Vagina (tissue), 2 donors: ENCODE results near the gene NAB1. TPM values are rescaled to one million over a fixed set of nuclear protein-coding genes. Genes with fewer than 3 reads are reported as not detected.

ENCODE experiments used
- DNase-seq, 2 donors: peaks; one replicate each; pipeline ENCODE4 v3.0.0-alpha.2; 2017; ENCODE audit errors: extremely low spot score in 2 of 2
- H3K27ac ChIP-seq: fragments of 200-600 bp; sonication (generic); one replicate; pipeline ENCODE4 v1.5.1; 2019
- H3K27me3 ChIP-seq: fragments of 200-600 bp; sonication (generic); one replicate; pipeline ENCODE4 v1.5.1; 2019
- H3K36me3 ChIP-seq, 2 donors: fragments of 200-600 bp; sonication (generic); one replicate each; pipeline ENCODE4 v1.5.1; 2017 to 2019
- H3K4me1 ChIP-seq: fragments of 200-600 bp; sonication (generic); one replicate; pipeline ENCODE4 v1.5.1; 2019
- H3K4me3 ChIP-seq, 2 donors: fragments of 200-600 bp; sonication (generic); 1 replicate in 1 of 2; 2 replicates in 1 of 2; pipeline ENCODE4 v1.5.1; 2016 to 2019
- H3K9me3 ChIP-seq: fragments of 200-600 bp; sonication (generic); one replicate; pipeline ENCODE4 v1.5.1; 2019
- POLR2A ChIP-seq, 2 donors: fragments of 450-650 bp; IDR thresholded peaks; one replicate each; pipeline ENCODE4 v1.6.1; 2017; ENCODE audit warnings: antibody characterized with exemption in 2 of 2, mild to moderate bottlenecking in 2 of 2, moderate library complexity in 2 of 2
- POLR2AphosphoS5 ChIP-seq, 2 donors: sonication (generic); formaldehyde crosslinking; IDR thresholded peaks; one replicate each; pipeline ENCODE4 v1.9.0; 2017; ENCODE audit warnings: antibody characterized with exemption in 2 of 2, mild to moderate bottlenecking in 2 of 2, low read depth in 1 of 2; ENCODE audit not compliant: insufficient read depth in 1 of 2
- intact Hi-C: fragments of 100-400 bp; cut with DNase I; formaldehyde crosslinking; loops from one replicate; pipeline ENCODE4 v1.15.1; 2023
- total RNA-seq: library from RNA; depleted of rRNA; stranded (reverse); fragments of >200 nt; gene quantifications from one replicate; pipeline ENCODE4 v1.2.3, GENCODE V29; 2016
- TF ChIP-seq, protein P1 (sequence below), 3 experiments: fragments of 450-650 bp in 2 of 3; fragments of 200-600 bp in 1 of 3; sonication (generic) in 1 of 3; IDR thresholded peaks; one replicate each; pipeline ENCODE4 v1.5.1; 2017 to 2019; ENCODE audit warnings: antibody characterized with exemption in 3 of 3, mild to moderate bottlenecking in 2 of 3, moderate library complexity in 2 of 3

NAB1 gene
- total RNA-seq, 1 donor from 2014 or later, result 78.6 TPM

DNA sequence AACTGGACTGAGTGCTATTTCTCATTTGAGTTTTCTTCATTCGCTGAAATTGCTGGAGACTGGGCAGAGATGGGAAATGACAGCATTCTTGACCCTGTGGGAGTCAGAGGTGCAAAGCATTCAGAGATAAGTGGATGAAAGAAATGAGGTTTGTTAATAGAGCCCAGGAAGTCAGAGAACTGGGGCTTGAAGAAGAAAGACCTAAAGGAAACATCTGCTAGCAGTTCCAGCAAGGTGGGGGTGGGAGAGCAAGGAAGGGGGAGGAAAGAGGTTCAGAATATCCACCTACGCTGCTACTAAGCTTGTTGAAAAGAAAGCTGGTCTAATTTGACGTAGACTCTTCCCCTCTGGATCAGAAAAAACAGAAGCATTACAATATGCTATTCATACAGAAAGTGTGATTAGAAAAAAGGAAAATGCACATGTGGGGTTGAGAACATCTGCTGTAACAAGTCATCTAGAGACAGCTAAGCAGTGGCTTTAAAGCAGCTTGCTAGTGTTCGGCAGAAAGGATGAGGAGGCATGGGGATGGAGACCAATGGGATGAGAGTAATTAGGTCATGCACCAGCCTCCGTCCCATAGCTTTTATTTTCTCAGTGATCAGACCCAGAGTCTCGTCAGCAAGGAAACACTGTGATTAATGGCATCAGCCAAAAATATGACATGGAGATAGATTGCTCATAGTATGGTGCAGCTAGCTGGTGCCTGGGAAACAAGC is 29.7 kb downstream of the NAB1 start:
- intact Hi-C loops, result no loop called here
- Histone ChIP-seq H3K9me3 (no peaks in the 10 kb centered on the region), H3K27me3 (no peaks in the 10 kb centered on the region), H3K27ac (no peak overlapping the region), H3K4me3 (no peak overlapping the region), H3K36me3 (peaks cover 0 to 6% of the 10 kb centered on the region in 2 donors), H3K4me1 (peaks cover 5% of the 10 kb centered on the region)
- no peak for DNase-seq
- no peak for TF ChIP-seq POLR2A (IDR thresholded peaks at IDR 0.05)

- no peak for DNase-seq
- H3K27ac ChIP-seq, result no peak overlapping the region
- H3K27me3 ChIP-seq, result no peaks in the 10 kb centered on the region
- TF ChIP-seq POLR2AphosphoS5 (IDR thresholded peaks at IDR 0.05; ENCODE audit: insufficient read depth in 1 of 2, low read depth in 1 of 2), result no peak
- TF ChIP-seq, protein P1, sequence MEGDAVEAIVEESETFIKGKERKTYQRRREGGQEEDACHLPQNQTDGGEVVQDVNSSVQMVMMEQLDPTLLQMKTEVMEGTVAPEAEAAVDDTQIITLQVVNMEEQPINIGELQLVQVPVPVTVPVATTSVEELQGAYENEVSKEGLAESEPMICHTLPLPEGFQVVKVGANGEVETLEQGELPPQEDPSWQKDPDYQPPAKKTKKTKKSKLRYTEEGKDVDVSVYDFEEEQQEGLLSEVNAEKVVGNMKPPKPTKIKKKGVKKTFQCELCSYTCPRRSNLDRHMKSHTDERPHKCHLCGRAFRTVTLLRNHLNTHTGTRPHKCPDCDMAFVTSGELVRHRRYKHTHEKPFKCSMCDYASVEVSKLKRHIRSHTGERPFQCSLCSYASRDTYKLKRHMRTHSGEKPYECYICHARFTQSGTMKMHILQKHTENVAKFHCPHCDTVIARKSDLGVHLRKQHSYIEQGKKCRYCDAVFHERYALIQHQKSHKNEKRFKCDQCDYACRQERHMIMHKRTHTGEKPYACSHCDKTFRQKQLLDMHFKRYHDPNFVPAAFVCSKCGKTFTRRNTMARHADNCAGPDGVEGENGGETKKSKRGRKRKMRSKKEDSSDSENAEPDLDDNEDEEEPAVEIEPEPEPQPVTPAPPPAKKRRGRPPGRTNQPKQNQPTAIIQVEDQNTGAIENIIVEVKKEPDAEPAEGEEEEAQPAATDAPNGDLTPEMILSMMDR (IDR thresholded peaks at IDR 0.05), result no peak
- TF ChIP-seq POLR2A (IDR thresholded peaks at IDR 0.05), result no peak
- peaks cover 0 to 2% of the 10 kb centered on the region in 2 donors for H3K36me3 ChIP-seq
- H3K9me3 ChIP-seq, result no peaks in the 10 kb centered on the region
- no peak overlapping the region for H3K4me3 ChIP-seq
- H3K4me1 ChIP-seq, result peaks cover 5% of the 10 kb centered on the region
- intact Hi-C loops, result no loop called here
Observed at GRCh38 chr2:190679391-190679790, 30.5 kb downstream of the NAB1 start.

- no peak for DNase-seq
- H3K4me1 ChIP-seq, result peaks cover 5% of the 10 kb centered on the region
- no peaks in the 10 kb centered on the region for H3K27me3 ChIP-seq
- peak in 1 of 2 donors; percentile 20 for TF ChIP-seq POLR2AphosphoS5 (IDR thresholded peaks at IDR 0.05; ENCODE audit: insufficient read depth in 1 of 2, low read depth in 1 of 2)
- no peak for TF ChIP-seq POLR2A (IDR thresholded peaks at IDR 0.05)
- TF ChIP-seq, protein P1 (IDR thresholded peaks at IDR 0.05), result peak; percentile 9 to 39 (median 24)
- H3K36me3 ChIP-seq, result no peaks in the 10 kb centered on the region
- H3K9me3 ChIP-seq, result no peaks in the 10 kb centered on the region
- H3K27ac ChIP-seq, result no peak overlapping the region
- intact Hi-C loops, result no loop called here
- H3K4me3 ChIP-seq, result no peak overlapping the region
Observed at GRCh38 chr2:190679813-190680591, 31.1 kb downstream of the NAB1 start.

GRCh38 chr2:190682168-190682567 is 33.3 kb downstream of the NAB1 start:
- no peak for DNase-seq
- TF ChIP-seq, protein P1 (IDR thresholded peaks at IDR 0.05), result no peak
- TF ChIP-seq POLR2A (IDR thresholded peaks at IDR 0.05), result no peak
- no peak for TF ChIP-seq POLR2AphosphoS5 (IDR thresholded peaks at IDR 0.05; ENCODE audit: insufficient read depth in 1 of 2, low read depth in 1 of 2)
- Histone ChIP-seq H3K9me3 (no peaks in the 10 kb centered on the region), H3K4me3 (no peak overlapping the region), H3K27me3 (no peaks in the 10 kb centered on the region), H3K27ac (no peak overlapping the region), H3K4me1 (peaks cover 5% of the 10 kb centered on the region), H3K36me3 (peaks cover 0 to 19% of the 10 kb centered on the region in 2 donors)
- intact Hi-C loops, result no loop called here

DNA sequence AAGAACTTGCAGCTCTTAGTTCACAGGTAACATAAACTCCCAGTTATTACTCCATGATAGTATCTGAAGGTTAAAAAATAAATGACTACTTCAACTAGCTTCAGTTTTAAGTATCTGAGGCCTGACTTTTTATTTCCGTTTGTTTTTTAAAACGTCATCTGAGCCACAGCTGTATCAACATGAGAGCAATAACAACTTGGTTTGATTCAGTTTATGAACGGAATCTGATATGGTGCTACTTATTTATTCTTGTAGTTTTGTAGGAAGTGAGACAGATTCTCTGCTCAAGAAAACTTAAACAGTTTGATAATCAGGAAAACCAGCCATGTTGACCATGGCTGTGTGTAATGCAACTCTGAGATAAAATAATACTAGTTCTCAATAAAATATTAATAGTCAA is 34.9 kb downstream of the NAB1 start:
- TF ChIP-seq POLR2A (IDR thresholded peaks at IDR 0.05) (no peak), POLR2AphosphoS5 (IDR thresholded peaks at IDR 0.05; ENCODE audit: insufficient read depth in 1 of 2, low read depth in 1 of 2) (no peak)
- TF ChIP-seq, protein P1 (IDR thresholded peaks at IDR 0.05), result no peak
- Histone ChIP-seq H3K4me1 (peaks cover 2% of the 10 kb centered on the region), H3K9me3 (no peaks in the 10 kb centered on the region), H3K27me3 (no peaks in the 10 kb centered on the region), H3K4me3 (no peak overlapping the region), H3K36me3 (peaks cover 0 to 34% of the 10 kb centered on the region in 2 donors), H3K27ac (no peak overlapping the region)
- intact Hi-C loops, result no loop called here
- no peak for DNase-seq
